Ovary (tissue), 9 donors: ENCODE data around the gene POLN. TPM values are rescaled to one million over a fixed set of nuclear protein-coding genes. Genes with fewer than 3 reads are reported as not detected.

Experiments
- DNase-seq, 5 donors: peaks; one replicate each; pipeline ENCODE4 v3.0.0-alpha.2; 2019 to 2020
- H3K27ac ChIP-seq, 2 donors: fragments of 200-600 bp; one replicate each; pipeline versions ENCODE4 v1.5.1 to v1.8.0; 2019 to 2022
- H3K27me3 ChIP-seq: fragments of 200-600 bp; one replicate; pipeline ENCODE4 v1.8.0; 2022
- H3K36me3 ChIP-seq: fragments of 200-600 bp; sonication (generic); one replicate; pipeline ENCODE4 v1.5.1; 2019
- H3K4me1 ChIP-seq: one replicate; pipeline ENCODE4 v1.8.1; 2013; ENCODE audit warnings: mild to moderate bottlenecking, moderate library complexity; ENCODE audit not compliant: insufficient read depth
- H3K4me3 ChIP-seq: fragments of 200-600 bp; sonication (generic); one replicate; pipeline ENCODE4 v1.5.1; 2017
- H3K9me3 ChIP-seq, 2 donors: fragments of 200-600 bp in 1 of 2; sonication (generic) in 1 of 2; one replicate each; pipeline versions ENCODE4 v1.5.1 to v1.8.1; 2013 to 2019; ENCODE audit warnings: mild to moderate bottlenecking in 1 of 2, moderate library complexity in 1 of 2
- EP300 ChIP-seq: sonication (generic); formaldehyde crosslinking; IDR thresholded peaks from one replicate; pipeline ENCODE4 v1.6.1; 2017; ENCODE audit warnings: antibody characterized with exemption
- POLR2A ChIP-seq: fragments of 450-650 bp; IDR thresholded peaks from one replicate; pipeline ENCODE4 v1.6.1; 2017; ENCODE audit warnings: antibody characterized with exemption, mild to moderate bottlenecking, moderate library complexity
- WGBS, 3 donors: extraction: QIAGEN DNeasy Blood & Tissue Kit in 1 of 3; methylation state at CpG; one replicate each; pipeline versions ENCODE4 v1.1.5 to v1.1.7; 2013 to 2017; 5-methylcytosine and 5-hydroxymethylcytosine counted together
- intact Hi-C, 4 donors: fragments of 100-400 bp; cut with DNase I; formaldehyde crosslinking; loops; one replicate each; pipeline versions ENCODE4 v1.11.0 to v1.15.1; 2022 to 2023
- polyA plus RNA-seq, 2 donors: library from polyadenylated mRNA; stranded (reverse); fragments of 200-250 nt in 1 of 2; fragments of 350-450 nt in 1 of 2; fragmentation: Illumina TruSeq in 1 of 2; extraction: RNeasy Lipid Tissue Mini Kit (QIAGEN cat#74804) in 1 of 2; gene quantifications; one replicate each; pipeline ENCODE4 v1.2.3, GENCODE V29; 2013 to 2014
- total RNA-seq, 7 donors: library from RNA; depleted of rRNA in 2 of 7; stranded (reverse); fragments of >200 nt in 2 of 7; fragmentation: NEBNext Ultra II Directional in 3 of 7; extraction: Animal tissue kit (Norgen Biotek cat#: 25700) in 3 of 7; gene quantifications; one replicate each; pipeline versions ENCODE4 v1.1.0 to v1.2.4, GENCODE V29; 2016 to 2023
- TF ChIP-seq, protein P1 (sequence below), 3 donors: fragments of 450-650 bp in 2 of 3; fragments of 200-600 bp in 1 of 3; IDR thresholded peaks; one replicate each; pipeline versions ENCODE4 v1.5.1 to v1.8.0; 2016 to 2022; ENCODE audit warnings: antibody characterized with exemption in 3 of 3, mild to moderate bottlenecking in 1 of 3
- donor health status: DM: no; HTN: no; CAD: no; lungs with moderate emphysema.
- donor health status: DM: no; HTN: no; CAD: no.
- donor health status: Bipolar disorder and iron deficiency.
- donor health status: DM: yes; HTN: yes; CAD: no.
- donor health status: DM: no; HTN: no; CAD: no.
- donor health status: DM: yes; HTN: yes; CAD: no.

POLN gene
- total and polyA plus RNA-seq, 9 donors: 0.95 to 11.4 (median 3.1) TPM

- Histone ChIP-seq H3K36me3 (no peaks in the 10 kb centered on the region), H3K27ac (no peak overlapping the region), H3K4me3 (no peak overlapping the region), H3K27me3 (no peaks in the 10 kb centered on the region), H3K4me1 (peaks cover 7% of the 10 kb centered on the region), H3K9me3 (no peaks in the 10 kb centered on the region)
- WGBS, 3 donors: 5 to 12% (median 10%) methylated on average over 8 of the region's 8 CpGs
- DNase-seq: peak; percentile 66 to 79 (median 69)
- TF ChIP-seq POLR2A (no peak), EP300 (no peak)
- TF ChIP-seq, protein P1, sequence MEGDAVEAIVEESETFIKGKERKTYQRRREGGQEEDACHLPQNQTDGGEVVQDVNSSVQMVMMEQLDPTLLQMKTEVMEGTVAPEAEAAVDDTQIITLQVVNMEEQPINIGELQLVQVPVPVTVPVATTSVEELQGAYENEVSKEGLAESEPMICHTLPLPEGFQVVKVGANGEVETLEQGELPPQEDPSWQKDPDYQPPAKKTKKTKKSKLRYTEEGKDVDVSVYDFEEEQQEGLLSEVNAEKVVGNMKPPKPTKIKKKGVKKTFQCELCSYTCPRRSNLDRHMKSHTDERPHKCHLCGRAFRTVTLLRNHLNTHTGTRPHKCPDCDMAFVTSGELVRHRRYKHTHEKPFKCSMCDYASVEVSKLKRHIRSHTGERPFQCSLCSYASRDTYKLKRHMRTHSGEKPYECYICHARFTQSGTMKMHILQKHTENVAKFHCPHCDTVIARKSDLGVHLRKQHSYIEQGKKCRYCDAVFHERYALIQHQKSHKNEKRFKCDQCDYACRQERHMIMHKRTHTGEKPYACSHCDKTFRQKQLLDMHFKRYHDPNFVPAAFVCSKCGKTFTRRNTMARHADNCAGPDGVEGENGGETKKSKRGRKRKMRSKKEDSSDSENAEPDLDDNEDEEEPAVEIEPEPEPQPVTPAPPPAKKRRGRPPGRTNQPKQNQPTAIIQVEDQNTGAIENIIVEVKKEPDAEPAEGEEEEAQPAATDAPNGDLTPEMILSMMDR (IDR thresholded peaks at IDR 0.05): no peak
- intact Hi-C loops: loop anchor here in 2 of 4 donors (10.0 kb wide), 3 partner anchors 149 to 269 kb away; partner anchors contain the start of genes CFAP99 (in 1 of the 2), FAM193A (in 1 of the 2), RNF4 (in 1 of the 2) and ZFYVE28 (in 1 of the 2)
Measured at GRCh38 chr4:2266181-2266580, 24.3 kb upstream of the POLN start.

DNA sequence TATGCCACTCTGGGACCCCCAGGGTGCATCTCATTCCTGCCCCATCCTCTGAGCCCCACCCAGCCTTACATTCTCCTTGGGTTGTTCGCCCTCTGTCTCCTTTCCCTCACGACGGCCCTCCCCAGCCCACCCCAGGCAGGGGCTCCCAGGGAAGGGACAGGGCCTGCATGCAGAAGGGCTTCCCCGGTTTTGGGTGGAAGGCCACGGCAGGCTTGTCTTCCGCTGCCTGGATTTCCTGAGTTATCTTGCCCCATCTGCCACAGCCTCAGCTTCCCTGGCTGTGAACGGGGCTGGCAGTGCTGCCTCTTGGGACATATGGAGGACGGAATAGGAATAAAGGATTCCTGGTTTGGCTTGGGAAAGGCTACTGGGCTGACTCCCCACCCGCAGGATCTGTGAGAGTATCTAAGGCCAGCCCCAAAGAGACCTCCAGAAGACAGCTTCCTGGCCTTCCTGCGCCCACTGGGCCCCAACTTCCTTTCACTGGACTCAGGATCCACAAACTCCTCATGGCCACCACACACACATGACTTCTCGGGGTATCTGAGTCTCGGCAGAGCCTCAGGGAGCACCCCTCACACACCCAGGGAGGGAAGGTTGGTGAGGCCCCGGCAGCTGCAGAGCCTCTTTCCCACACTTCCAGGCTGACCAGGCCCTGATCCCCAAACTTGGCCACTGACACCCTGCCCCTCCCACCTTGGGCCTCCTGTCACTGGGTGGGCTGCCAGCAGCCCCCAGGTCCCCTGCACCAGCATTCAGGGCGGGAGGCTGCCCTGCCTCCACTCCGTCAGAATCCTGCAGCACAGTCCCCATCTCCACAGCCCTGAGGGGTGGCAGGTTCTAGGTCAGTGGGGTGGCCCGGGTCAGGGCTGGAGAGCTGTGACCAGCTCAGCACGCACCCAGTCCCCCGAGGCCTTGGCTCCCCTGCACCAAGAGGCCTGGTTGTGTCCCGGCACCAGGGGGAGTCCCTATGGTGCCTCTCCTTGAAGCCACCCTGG is 23.5 kb upstream of the POLN start:
- H3K9me3 ChIP-seq: no peaks in the 10 kb centered on the region
- WGBS, 3 donors: 80 to 87% (median 81%) methylated on average over 17 to 19 of the region's 19 CpGs
- H3K27me3 ChIP-seq: no peaks in the 10 kb centered on the region
- no peaks in the 10 kb centered on the region for H3K36me3 ChIP-seq
- intact Hi-C loops: loop anchor here in 2 of 4 donors (10.0 kb wide), 3 partner anchors 149 to 269 kb away; partner anchors contain the start of genes CFAP99 (in 1 of the 2), FAM193A (in 1 of the 2), RNF4 (in 1 of the 2) and ZFYVE28 (in 1 of the 2)
- TF ChIP-seq, protein P1 (IDR thresholded peaks at IDR 0.05): no peak
- TF ChIP-seq POLR2A: no peak
- TF ChIP-seq EP300: no peak
- H3K27ac ChIP-seq: peak overlapping the region in 1 of 2 donors; percentile 19
- peaks cover 9% of the 10 kb centered on the region for H3K4me1 ChIP-seq
- no peak overlapping the region for H3K4me3 ChIP-seq
- peak in 1 of 5 donors; percentile 31 for DNase-seq

- intact Hi-C loops: loop anchor here in 2 of 4 donors (5.0 to 10.0 kb wide), 4 partner anchors 150 to 578 kb away; partner anchors contain the start of genes ADD1 (in 1 of the 2), CFAP99 (in 1 of the 2), FAM193A (in 1 of the 2) and RNF4 (in 1 of the 2)
- TF ChIP-seq EP300: no peak
- TF ChIP-seq POLR2A: no peak
- TF ChIP-seq, protein P1 (IDR thresholded peaks at IDR 0.05): no peak
Measured at GRCh38 chr4:2264481-2265041, 22.6 kb upstream of the POLN start.

DNA sequence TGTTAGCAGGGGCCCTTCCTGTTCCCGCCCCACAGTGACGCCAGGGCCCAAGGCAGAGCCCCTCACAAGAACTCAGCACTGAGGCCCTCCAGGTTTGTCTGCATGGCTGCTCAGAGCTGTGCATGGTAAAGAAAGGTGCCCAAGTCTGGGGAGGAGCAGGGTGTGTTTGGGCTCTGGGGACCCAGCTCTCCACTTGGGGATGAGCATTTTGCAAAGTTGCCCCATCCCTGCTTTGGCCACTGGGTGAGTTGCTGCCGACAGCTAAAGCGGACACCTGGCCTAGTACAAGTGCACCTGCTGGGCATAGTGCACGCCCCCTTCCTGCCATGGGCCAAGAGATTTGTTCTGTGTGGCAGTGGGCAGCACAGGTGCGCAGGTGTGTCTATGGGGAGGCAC is 22.0 kb upstream of the POLN start:
- no peaks in the 10 kb centered on the region for H3K9me3 ChIP-seq
- TF ChIP-seq EP300: no peak
- TF ChIP-seq, protein P1 (IDR thresholded peaks at IDR 0.05): no peak
- no peak for TF ChIP-seq POLR2A
- intact Hi-C loops: loop anchor here in 2 of 4 donors (5.0 to 10.0 kb wide), 4 partner anchors 151 to 578 kb away; partner anchors contain the start of genes ADD1 (in 1 of the 2), CFAP99 (in 1 of the 2), FAM193A (in 1 of the 2) and RNF4 (in 1 of the 2)
- no peaks in the 10 kb centered on the region for H3K36me3 ChIP-seq
- no peaks in the 10 kb centered on the region for H3K27me3 ChIP-seq
- H3K27ac ChIP-seq: no peak overlapping the region
- peaks cover 12% of the 10 kb centered on the region for H3K4me1 ChIP-seq
- WGBS, 3 donors: 74 to 89% (median 77%) methylated on average over 6 of the region's 6 CpGs
- no peak overlapping the region for H3K4me3 ChIP-seq
- peak in 3 of 5 donors; percentile 27 to 37 (median 30) for DNase-seq

More at GRCh38 chr4:2264481-2265041, 22.6 kb upstream of the POLN start:
- Histone ChIP-seq H3K9me3 (no peaks in the 10 kb centered on the region), H3K27ac (no peak overlapping the region), H3K4me1 (peaks cover 12% of the 10 kb centered on the region), H3K27me3 (no peaks in the 10 kb centered on the region), H3K36me3 (no peaks in the 10 kb centered on the region), H3K4me3 (no peak overlapping the region)
- peak in 4 of 5 donors; percentile 15 to 54 (median 45) for DNase-seq
- 70 to 83% (median 73%) methylated on average over 6 of the region's 6 CpGs for WGBS, 3 donors
